SK-N-SH treated with all-trans-retinoic acid at 6 μM for 48 hours (cell line): ENCODE results near the gene KLHDC8B.

ENCODE experiments used
- ATAC-seq: fragments of 200-7000 bp; cut with Tn5 transposase; 3 replicates; pipeline ENCODE4 v1.9.1; 2020; ENCODE audit warnings: mild to moderate bottlenecking, moderate library complexity
- ARNTL ChIP-seq: fragments of 450-650 bp; formaldehyde crosslinking; IDR thresholded peaks from 2 replicates; pipeline ENCODE4 v1.5.0; 2020; ENCODE audit warnings: low read depth, mild to moderate bottlenecking, moderate library complexity, borderline replicate concordance
- BACH2 ChIP-seq: fragments of 250-450 bp; sonication (Bioruptor Pico); IDR thresholded peaks from 2 replicates; pipeline ENCODE4 v1.9.0; 2021; ENCODE audit warnings: mild to moderate bottlenecking, borderline replicate concordance
- CSDC2 ChIP-seq: fragments of 250-450 bp; sonication (Bioruptor Pico); IDR thresholded peaks from 2 replicates; pipeline ENCODE4 v1.5.0; 2020; ENCODE audit warnings: mild to moderate bottlenecking, moderate library complexity
- CSRNP3 ChIP-seq: fragments of 250-450 bp; sonication (Bioruptor Pico); IDR thresholded peaks from 2 replicates; pipeline ENCODE4 v1.5.1; 2021; ENCODE audit warnings: mild to moderate bottlenecking, moderate library complexity
- ESRRG ChIP-seq: fragments of 250-450 bp; sonication (Bioruptor Pico); IDR thresholded peaks from 2 replicates; pipeline ENCODE4 v1.6.1; 2021; ENCODE audit warnings: mild to moderate bottlenecking
- GLIS3 ChIP-seq: fragments of 250-450 bp; sonication (Bioruptor Pico); IDR thresholded peaks from 2 replicates; pipeline ENCODE4 v1.5.0; 2020; ENCODE audit warnings: mild to moderate bottlenecking, moderate library complexity
- ISL1 ChIP-seq: fragments of 250-450 bp; sonication (Bioruptor Pico); IDR thresholded peaks from 2 replicates; pipeline ENCODE4 v2.1.2; 2022; ENCODE audit warnings: mild to moderate bottlenecking, moderate library complexity
- POU6F1 ChIP-seq: fragments of 250-450 bp; sonication (Bioruptor Pico); IDR thresholded peaks from 2 replicates; pipeline ENCODE4 v1.8.0; 2021; ENCODE audit warnings: low read depth, mild to moderate bottlenecking, moderate library complexity, borderline replicate concordance
- SNAI2 ChIP-seq: fragments of 250-450 bp; sonication (Bioruptor Pico); IDR thresholded peaks from 2 replicates; pipeline ENCODE4 v1.5.0; 2020; ENCODE audit warnings: mild to moderate bottlenecking, moderate library complexity
- TCF4 ChIP-seq: fragments of 250-450 bp; sonication (Bioruptor Pico); IDR thresholded peaks from 2 replicates; pipeline ENCODE4 v1.8.0; 2021; ENCODE audit warnings: mild to moderate bottlenecking, moderate library complexity, borderline replicate concordance
- TOX ChIP-seq: fragments of 250-450 bp; sonication (Bioruptor Pico); IDR thresholded peaks from 2 replicates; pipeline ENCODE4 v1.8.0; 2021; ENCODE audit warnings: mild to moderate bottlenecking, moderate library complexity, borderline replicate concordance
- TSHZ2 ChIP-seq: fragments of 250-450 bp; sonication (Bioruptor Pico); IDR thresholded peaks from 2 replicates; pipeline ENCODE4 v1.5.0; 2020; ENCODE audit warnings: mild to moderate bottlenecking, moderate library complexity
- ZC3H10 ChIP-seq: fragments of 250-450 bp; sonication (Bioruptor Pico); IDR thresholded peaks from 2 replicates; pipeline ENCODE4 v1.5.1; 2021; ENCODE audit warnings: mild to moderate bottlenecking, moderate library complexity
- ZFP3 ChIP-seq: fragments of 250-450 bp; sonication (Bioruptor Pico); IDR thresholded peaks from 2 replicates; pipeline ENCODE4 v1.5.0; 2020; ENCODE audit warnings: mild to moderate bottlenecking, moderate library complexity
- ZFP30 ChIP-seq: fragments of 450-650 bp; formaldehyde crosslinking; IDR thresholded peaks from 2 replicates; pipeline ENCODE4 v1.5.0; 2022; ENCODE audit warnings: mild to moderate bottlenecking, moderate library complexity
- ZNF565 ChIP-seq: fragments of 450-650 bp; formaldehyde crosslinking; conservative IDR thresholded peaks from 2 replicates; pipeline ENCODE4 v1.5.0; 2020; ENCODE audit warnings: low read depth, mild to moderate bottlenecking, moderate library complexity
- ZNF70 ChIP-seq: fragments of 450-650 bp; formaldehyde crosslinking; IDR thresholded peaks from 2 replicates; pipeline ENCODE4 v1.5.0; 2020; ENCODE audit warnings: mild to moderate bottlenecking, moderate library complexity
- TF ChIP-seq, protein P1 (sequence below): fragments of 250-450 bp; sonication (Bioruptor Pico); IDR thresholded peaks from 2 replicates; pipeline ENCODE4 v1.5.1; 2020; ENCODE audit warnings: low read depth, mild to moderate bottlenecking, moderate library complexity

The KLHDC8B gene

DNA sequence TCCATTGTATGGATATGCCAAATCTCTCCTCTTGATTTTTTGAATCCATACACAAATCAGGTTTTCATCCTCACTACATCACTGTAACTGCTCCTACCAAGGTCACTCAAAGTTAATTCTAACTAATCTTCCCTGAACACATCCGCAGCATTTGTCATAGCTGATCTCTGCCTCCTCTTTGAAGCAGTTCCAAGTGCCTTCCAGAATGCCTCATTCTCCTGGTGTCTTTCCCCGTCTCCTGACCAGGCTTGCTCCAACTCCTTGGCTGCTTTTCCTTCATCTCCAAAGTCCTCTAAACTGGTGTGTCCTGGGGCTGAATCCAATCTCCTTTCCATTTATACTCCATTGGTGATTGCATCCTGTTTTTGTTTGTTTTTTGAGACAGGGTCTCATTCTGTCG is 26.8 kb downstream of the KLHDC8B start:
- ATAC-seq = no peak
- no peak for TF ChIP-seq BACH2 (CRISPR knock-in tag)
- TF ChIP-seq ZNF565 (CRISPR knock-in tag) = no peak
- TF ChIP-seq, protein P1, sequence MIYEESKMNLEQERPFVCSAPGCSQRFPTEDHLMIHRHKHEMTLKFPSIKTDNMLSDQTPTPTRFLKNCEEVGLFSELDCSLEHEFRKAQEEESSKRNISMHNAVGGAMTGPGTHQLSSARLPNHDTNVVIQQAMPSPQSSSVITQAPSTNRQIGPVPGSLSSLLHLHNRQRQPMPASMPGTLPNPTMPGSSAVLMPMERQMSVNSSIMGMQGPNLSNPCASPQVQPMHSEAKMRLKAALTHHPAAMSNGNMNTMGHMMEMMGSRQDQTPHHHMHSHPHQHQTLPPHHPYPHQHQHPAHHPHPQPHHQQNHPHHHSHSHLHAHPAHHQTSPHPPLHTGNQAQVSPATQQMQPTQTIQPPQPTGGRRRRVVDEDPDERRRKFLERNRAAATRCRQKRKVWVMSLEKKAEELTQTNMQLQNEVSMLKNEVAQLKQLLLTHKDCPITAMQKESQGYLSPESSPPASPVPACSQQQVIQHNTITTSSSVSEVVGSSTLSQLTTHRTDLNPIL (CRISPR knock-in tag) = no peak
- no peak for TF ChIP-seq TSHZ2 (CRISPR knock-in tag)
- TF ChIP-seq ESRRG (CRISPR knock-in tag) = no peak
- no peak for TF ChIP-seq CSDC2 (CRISPR knock-in tag)
- no peak for TF ChIP-seq ARNTL (CRISPR knock-in tag)
- TF ChIP-seq ZNF70 (CRISPR knock-in tag) = no peak
- no peak for TF ChIP-seq POU6F1 (CRISPR knock-in tag)
- TF ChIP-seq ZFP30 (CRISPR knock-in tag) = no peak
- no peak for TF ChIP-seq ISL1 (CRISPR knock-in tag)
- TF ChIP-seq ZFP3 = no peak
- no peak for TF ChIP-seq GLIS3

GRCh38 chr3:49198611-49199230 is 27.3 kb downstream of the KLHDC8B start:
- TF ChIP-seq ZNF70 (CRISPR knock-in tag) = no peak

GRCh38 chr3:49199239-49199899 is 28.0 kb downstream of the KLHDC8B start:
- TF ChIP-seq ZFP3 (no peak), ZC3H10 (CRISPR knock-in tag) (no peak), GLIS3 (no peak), BACH2 (CRISPR knock-in tag) (no peak), CSRNP3 (CRISPR knock-in tag) (no peak), SNAI2 (CRISPR knock-in tag) (no peak), ZNF70 (CRISPR knock-in tag) (no peak)
- no peak for ATAC-seq

More at GRCh38 chr3:49198611-49199230, 27.3 kb downstream of the KLHDC8B start:
- no peak for ATAC-seq

DNA sequence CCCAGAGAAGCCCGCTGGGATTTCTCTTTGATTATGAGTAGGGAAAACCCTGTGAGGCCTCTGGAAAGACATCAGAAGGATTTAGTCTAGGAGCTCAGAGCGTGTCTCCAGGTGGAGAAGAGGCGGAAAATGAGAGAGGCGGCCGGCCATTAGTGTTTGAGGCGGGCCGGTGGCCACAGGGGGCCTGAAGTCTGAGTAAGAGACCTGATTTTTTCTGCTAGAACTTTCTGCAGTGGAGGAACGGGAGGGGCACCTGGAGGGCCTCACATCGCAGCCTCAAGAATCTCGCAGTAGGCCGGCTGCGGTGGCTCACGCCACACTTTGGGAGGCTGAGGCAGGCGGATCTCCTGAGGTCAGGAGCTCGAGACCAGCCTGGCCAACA is 28.5 kb downstream of the KLHDC8B start:
- TF ChIP-seq TOX (no peak), CSDC2 (CRISPR knock-in tag) (no peak), SNAI2 (CRISPR knock-in tag) (no peak), ZNF70 (CRISPR knock-in tag) (no peak), GLIS3 (no peak), ZNF565 (CRISPR knock-in tag) (no peak), ARNTL (CRISPR knock-in tag) (no peak), TCF4 (CRISPR knock-in tag) (no peak), ZFP30 (CRISPR knock-in tag) (no peak)
- TF ChIP-seq, protein P1 (CRISPR knock-in tag) = no peak
- ATAC-seq = no peak
